ENCODE data around the gene KDM5D. TPM values are rescaled to one million over a fixed set of nuclear protein-coding genes. Genes with fewer than 3 reads are reported as not detected.

The KDM5D gene
- not detected in 2 replicates for total RNA-seq
- long read RNA-seq, result 0 reads

DNA sequence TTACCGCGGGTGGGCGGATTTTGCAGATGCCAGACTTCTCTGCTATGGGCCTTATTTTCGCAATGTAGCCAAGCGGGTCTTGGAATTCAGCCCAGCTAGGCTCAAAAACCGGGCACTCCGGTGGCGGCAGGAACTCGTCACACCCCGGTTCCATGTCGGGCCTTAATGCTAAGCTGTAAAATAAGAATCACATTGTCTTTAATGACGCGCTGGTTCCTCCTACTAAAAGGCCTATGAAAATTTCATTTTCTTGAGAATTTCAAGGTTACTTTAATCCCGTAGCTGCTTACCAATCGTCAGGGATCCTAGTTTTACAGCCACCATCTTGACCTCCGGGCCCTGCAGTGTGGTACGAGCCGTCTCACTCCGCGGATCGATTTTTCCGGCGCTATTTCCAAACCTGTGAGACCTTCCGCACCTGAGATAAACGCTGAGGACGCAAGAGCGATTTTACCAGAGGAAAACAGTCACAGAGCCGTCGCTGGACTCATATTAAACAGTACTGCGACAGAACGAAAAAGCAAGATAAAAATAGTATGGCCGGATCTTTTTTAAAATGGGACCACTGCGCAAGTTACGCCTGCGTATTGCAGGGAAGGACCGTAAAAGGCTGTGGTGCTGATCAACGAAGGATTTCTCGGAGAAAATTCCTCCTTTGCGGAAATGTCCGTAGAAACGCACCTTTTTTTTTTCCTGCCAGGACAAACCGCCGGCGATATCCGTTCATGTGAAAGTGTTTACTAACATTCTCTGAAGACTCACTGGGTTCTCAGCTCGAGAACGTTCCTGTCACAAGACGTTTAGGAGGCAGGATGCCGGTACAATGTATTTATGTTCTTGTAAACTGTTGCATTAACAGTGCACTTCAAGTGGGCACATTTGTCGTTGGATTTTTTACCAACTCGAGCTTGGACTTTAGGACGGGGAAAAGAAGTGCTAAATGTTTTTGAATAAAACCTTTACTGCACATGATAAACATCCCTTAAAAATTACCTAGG lies at the start of gene KDM5D:
Gene KDM5D, minus strand, starts transcription at position 346 of the 998 bp plus-strand sequence. Its CDS starts 192 bp downstream, at position 154.
- Mint-ChIP-seq H3K36me3 (ENCODE audit: insufficient read depth) (no peaks in the 10 kb centered on the region), H3K9me3 (ENCODE audit: low read depth) (no peaks in the 10 kb centered on the region), H3K27me3 (no peaks in the 10 kb centered on the region), H3K27ac (no peak within 1 kb of the TSS), H3K4me1 (ENCODE audit: low read depth) (no peaks in the 10 kb centered on the region), H3K4me3 (ENCODE audit: low read depth) (no peak within 1 kb of the TSS)
- DNase-seq (ENCODE audit: low spot score, unreplicated experiment), result no peak
- TF ChIP-seq CTCF (IDR thresholded peaks at IDR 0.05; ENCODE audit: unreplicated experiment), result no peak

DNA sequence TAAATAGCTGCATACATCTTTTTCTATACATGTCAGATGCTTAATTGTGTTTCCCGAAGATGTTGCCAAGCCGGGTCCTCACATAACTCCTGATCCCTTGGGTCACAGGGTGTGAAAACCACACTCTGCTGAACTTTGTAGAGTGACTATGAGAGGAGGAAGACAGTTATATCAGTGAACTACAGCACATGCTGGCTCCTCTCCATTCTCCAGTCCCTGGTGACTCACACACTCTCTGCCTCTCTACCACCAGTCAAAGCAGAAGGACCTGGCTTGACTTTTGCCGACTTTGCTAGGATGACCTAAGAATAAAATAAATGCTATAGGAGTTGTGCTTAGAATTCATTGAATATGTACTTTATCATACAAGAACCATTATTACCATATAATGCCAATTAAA lies 23.8 kb upstream of the KDM5D start:
- TF ChIP-seq CTCF (IDR thresholded peaks at IDR 0.05; ENCODE audit: unreplicated experiment), result no peak
- no peak for DNase-seq (ENCODE audit: low spot score, unreplicated experiment)
- Mint-ChIP-seq H3K9me3 (ENCODE audit: low read depth) (no peaks in the 10 kb centered on the region), H3K36me3 (ENCODE audit: insufficient read depth) (no peaks in the 10 kb centered on the region), H3K27me3 (no peaks in the 10 kb centered on the region), H3K27ac (no peak overlapping the region), H3K4me1 (ENCODE audit: low read depth) (no peaks in the 10 kb centered on the region), H3K4me3 (ENCODE audit: low read depth) (no peak overlapping the region)

DNA sequence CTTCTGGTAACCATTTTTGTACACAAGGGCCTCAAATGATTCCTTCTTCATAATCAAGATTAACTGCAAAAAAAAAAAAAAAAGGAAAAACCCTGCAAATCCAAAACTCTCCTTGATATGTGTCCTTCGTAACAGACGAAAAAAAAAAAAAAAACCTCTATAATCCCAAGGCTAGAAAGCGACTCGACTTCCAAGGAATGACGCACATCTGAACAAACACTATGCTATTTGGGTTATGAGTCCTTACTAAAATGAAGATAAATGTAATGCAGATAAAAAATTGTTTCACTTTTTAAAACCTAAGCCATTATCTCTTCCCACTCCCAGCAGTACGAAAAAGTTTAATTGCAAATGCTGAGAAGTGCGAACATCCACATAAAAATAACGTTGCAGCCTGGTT lies 1.2 kb downstream of the KDM5D start:
- no peaks in the 10 kb centered on the region for H3K9me3 Mint-ChIP-seq (ENCODE audit: low read depth)
- no peak overlapping the region for H3K27ac Mint-ChIP-seq
- no peak for TF ChIP-seq CTCF (IDR thresholded peaks at IDR 0.05; ENCODE audit: unreplicated experiment)
- no peak overlapping the region for H3K4me3 Mint-ChIP-seq (ENCODE audit: low read depth)
- H3K4me1 Mint-ChIP-seq (ENCODE audit: low read depth), result no peaks in the 10 kb centered on the region
- no peak for DNase-seq (ENCODE audit: low spot score, unreplicated experiment)
- no peaks in the 10 kb centered on the region for H3K27me3 Mint-ChIP-seq
- no peaks in the 10 kb centered on the region for H3K36me3 Mint-ChIP-seq (ENCODE audit: insufficient read depth)

DNA sequence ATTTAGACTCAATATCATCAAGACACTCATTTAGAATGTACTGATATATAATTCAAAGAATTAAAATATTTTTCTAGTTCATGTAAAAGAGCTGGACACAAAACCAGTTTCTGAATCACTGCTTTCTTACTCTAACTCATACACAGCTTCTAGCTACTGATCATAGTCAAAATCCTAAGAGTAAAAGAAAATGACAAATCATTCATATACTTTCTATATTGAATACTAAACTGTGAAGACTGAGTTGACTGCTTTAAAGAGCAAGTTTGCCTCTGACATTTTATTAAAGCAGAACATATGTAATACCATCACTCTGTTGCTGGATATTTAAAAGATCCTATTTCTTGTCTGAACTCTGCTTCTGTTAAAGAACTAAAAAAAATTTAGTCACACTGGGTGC lies 2.4 kb downstream of the KDM5D start:
- Mint-ChIP-seq H3K4me3 (ENCODE audit: low read depth) (no peak overlapping the region), H3K36me3 (ENCODE audit: insufficient read depth) (no peaks in the 10 kb centered on the region), H3K27me3 (no peaks in the 10 kb centered on the region), H3K4me1 (ENCODE audit: low read depth) (no peaks in the 10 kb centered on the region), H3K9me3 (ENCODE audit: low read depth) (no peaks in the 10 kb centered on the region), H3K27ac (no peak overlapping the region)
- no peak for DNase-seq (ENCODE audit: low spot score, unreplicated experiment)
- no peak for TF ChIP-seq CTCF (IDR thresholded peaks at IDR 0.05; ENCODE audit: unreplicated experiment)

GRCh38 chrY:19734425-19734824 lies 10.1 kb downstream of the KDM5D start:
- no peaks in the 10 kb centered on the region for H3K27me3 Mint-ChIP-seq
- no peaks in the 10 kb centered on the region for H3K9me3 Mint-ChIP-seq (ENCODE audit: low read depth)
- H3K36me3 Mint-ChIP-seq (ENCODE audit: insufficient read depth), result no peaks in the 10 kb centered on the region
- no peaks in the 10 kb centered on the region for H3K4me1 Mint-ChIP-seq (ENCODE audit: low read depth)
- H3K4me3 Mint-ChIP-seq (ENCODE audit: low read depth), result no peak overlapping the region
- TF ChIP-seq CTCF (IDR thresholded peaks at IDR 0.05; ENCODE audit: unreplicated experiment), result no peak
- DNase-seq (ENCODE audit: low spot score, unreplicated experiment), result no peak
- H3K27ac Mint-ChIP-seq, result no peak overlapping the region
